Activated CD8-positive, alpha-beta memory T cell treated with anti-CD3 and anti-CD28 coated beads for 36 hours (primary cell): Measurements from ENCODE around the gene ADAM15. TPM values are rescaled to one million over a fixed set of nuclear protein-coding genes. Genes with fewer than 3 reads are reported as not detected.

Experiments used
- CTCF ChIA-PET: fragments of 350-600 bp; sonication (Branson Sonifier 250); formaldehyde crosslinking; loops from one replicate; lab custom pipeline; 2021; ENCODE audit warnings: antibody characterized with exemption; lab: Charles Lee
- POLR2A ChIA-PET: fragments of 350-600 bp; sonication (Branson Sonifier 250); formaldehyde crosslinking; loops from one replicate; lab custom pipeline; 2021; ENCODE audit warnings: antibody characterized with exemption; lab: Charles Lee
- total RNA-seq, 2 experiments: library from RNA; stranded (reverse); gene quantifications; one replicate each; pipeline ENCODE4 v1.2.3, GENCODE V29; 2021

Gene ADAM15
- total RNA-seq, 2 experiments from 2014 or later = 38.5 to 44.6 TPM

GRCh38 chr1:155072531-155073289, 21.6 kb downstream of the ADAM15 start:
- ChIA-PET POLR2A (no interaction called here), CTCF (interaction anchor here (1.3 to 4.8 kb wide), 5 partner anchors 11 to 121 kb away, joined by 3 to 32 read pairs (median 8); partner anchors contain the start of genes ADAM15 and EFNA4)

GRCh38 chr1:155073377-155074242, 22.5 kb downstream of the ADAM15 start:
- POLR2A ChIA-PET = no interaction called here
- CTCF ChIA-PET = interaction anchor here (1.3 to 4.8 kb wide), 4 partner anchors 12 to 56 kb away, joined by 3 to 32 read pairs (median 16); partner anchors contain the start of genes ADAM15 and EFNA4

- ChIA-PET POLR2A (no interaction called here), CTCF (interaction anchor here (1.2 to 4.8 kb wide), 4 partner anchors 10 to 25 kb away, joined by 3 to 32 read pairs (median 16); partner anchors contain the start of genes ADAM15 and EFNA4)
These were observed 24.4 kb downstream of the ADAM15 start for GRCh38 chr1:155075535-155075934.

GRCh38 chr1:155076371-155076770, 25.3 kb downstream of the ADAM15 start:
- ChIA-PET POLR2A (no interaction called here), CTCF (interaction anchor here (1.2 to 4.8 kb wide), 4 partner anchors 9 to 25 kb away, joined by 3 to 32 read pairs (median 16); partner anchors contain the start of genes ADAM15 and EFNA4)

- ChIA-PET CTCF (interaction anchor here (2.4 to 4.8 kb wide), 4 partner anchors 8 to 33 kb away, joined by 9 to 32 read pairs (median 22); partner anchors contain the start of gene EFNA4), POLR2A (interaction anchor here (0.6 kb wide), 1 partner anchor 181 kb away, joined by 6 read pairs; no protein-coding TSS in a partner anchor)
These were observed 26.2 kb downstream of the ADAM15 start for GRCh38 chr1:155077346-155077745.

GRCh38 chr1:155077758-155078445, 26.8 kb downstream of the ADAM15 start:
- ChIA-PET CTCF (interaction anchor here (1.7 to 4.4 kb wide), 3 partner anchors 18 to 90 kb away, joined by 4 to 20 read pairs (median 9); no protein-coding TSS in a partner anchor), POLR2A (no interaction called here)

- CTCF ChIA-PET = interaction anchor here (0.7 to 4.4 kb wide), 6 partner anchors 13 to 89 kb away, joined by 3 to 20 read pairs (median 4); partner anchors contain the start of gene ADAM15
- POLR2A ChIA-PET = no interaction called here
These were observed 27.5 kb downstream of the ADAM15 start, which contains the start of gene EFNA3 for GRCh38 chr1:155078469-155079209. Gene EFNA3 (plus strand): TSS chr1:155078837. CDS start chr1:155078942, 105 bp downstream.

GRCh38 chr1:155079210-155079486, 28.0 kb downstream of the ADAM15 start:
- POLR2A ChIA-PET = no interaction called here
- CTCF ChIA-PET = interaction anchor here (0.7 to 4.4 kb wide), 8 partner anchors 12 to 89 kb away, joined by 3 to 20 read pairs (median 4); partner anchors contain the start of gene ADAM15

- CTCF ChIA-PET = interaction anchor here (0.8 to 4.4 kb wide), 7 partner anchors 12 to 114 kb away, joined by 3 to 20 read pairs (median 4); no protein-coding TSS in a partner anchor
- POLR2A ChIA-PET = no interaction called here
These were observed 28.6 kb downstream of the ADAM15 start for GRCh38 chr1:155079487-155080311.

GRCh38 chr1:155080312-155081228, 29.5 kb downstream of the ADAM15 start:
- ChIA-PET POLR2A (no interaction called here), CTCF (interaction anchor here (0.8 to 4.4 kb wide), 8 partner anchors 11 to 113 kb away, joined by 3 to 20 read pairs (median 4); partner anchors contain the start of genes ADAM15, EFNA4 and KRTCAP2)

- ChIA-PET CTCF (interaction anchor here (1.3 to 5.5 kb wide), 7 partner anchors 10 to 91 kb away, joined by 4 to 127 read pairs (median 11); partner anchors contain the start of genes EFNA4, KRTCAP2 and TRIM46), POLR2A (no interaction called here)
These were observed 30.6 kb downstream of the ADAM15 start for GRCh38 chr1:155081472-155082300.

GRCh38 chr1:155082301-155083051, 31.4 kb downstream of the ADAM15 start:
- CTCF ChIA-PET = interaction anchor here (5.5 kb wide), 2 partner anchors 20 to 88 kb away, joined by 94 to 127 read pairs; partner anchors contain the start of genes EFNA4, KRTCAP2 and TRIM46
- POLR2A ChIA-PET = no interaction called here

GRCh38 chr1:155083052-155083541, 32.0 kb downstream of the ADAM15 start:
- POLR2A ChIA-PET = no interaction called here
- CTCF ChIA-PET = interaction anchor here (1.2 to 5.5 kb wide), 6 partner anchors 13 to 88 kb away, joined by 3 to 127 read pairs (median 30); partner anchors contain the start of genes ADAM15, EFNA4, KRTCAP2 and TRIM46
